GM12892 (cell line): Measurements from ENCODE around the gene ARAP3.

Experiments used
- DNase-seq: peaks from one replicate; pipeline ENCODE4 v3.0.0; 2011; ENCODE audit not compliant: insufficient read length
- FAIRE-seq: peaks from 2 replicates; lab custom pipeline; 2011; peaks lifted over from hg19 to GRCh38; lab: Jason Lieb, UNC
- POLR2A ChIP-seq: IDR thresholded peaks from 2 replicates; pipeline ENCODE4 v1.6.1; 2011; ENCODE audit warnings: low read depth, low read length, control low read depth
- POLR2AphosphoS5 ChIP-seq: IDR thresholded peaks from 2 replicates; pipeline ENCODE4 v1.6.1; 2011; ENCODE audit warnings: low read depth, low read length, control low read depth
- TAF1 ChIP-seq: IDR thresholded peaks from 2 replicates; pipeline ENCODE4 v1.6.1; 2011; ENCODE audit warnings: low read depth, mild to moderate bottlenecking, control low read depth, low read length, borderline replicate concordance

ARAP3 gene

DNA sequence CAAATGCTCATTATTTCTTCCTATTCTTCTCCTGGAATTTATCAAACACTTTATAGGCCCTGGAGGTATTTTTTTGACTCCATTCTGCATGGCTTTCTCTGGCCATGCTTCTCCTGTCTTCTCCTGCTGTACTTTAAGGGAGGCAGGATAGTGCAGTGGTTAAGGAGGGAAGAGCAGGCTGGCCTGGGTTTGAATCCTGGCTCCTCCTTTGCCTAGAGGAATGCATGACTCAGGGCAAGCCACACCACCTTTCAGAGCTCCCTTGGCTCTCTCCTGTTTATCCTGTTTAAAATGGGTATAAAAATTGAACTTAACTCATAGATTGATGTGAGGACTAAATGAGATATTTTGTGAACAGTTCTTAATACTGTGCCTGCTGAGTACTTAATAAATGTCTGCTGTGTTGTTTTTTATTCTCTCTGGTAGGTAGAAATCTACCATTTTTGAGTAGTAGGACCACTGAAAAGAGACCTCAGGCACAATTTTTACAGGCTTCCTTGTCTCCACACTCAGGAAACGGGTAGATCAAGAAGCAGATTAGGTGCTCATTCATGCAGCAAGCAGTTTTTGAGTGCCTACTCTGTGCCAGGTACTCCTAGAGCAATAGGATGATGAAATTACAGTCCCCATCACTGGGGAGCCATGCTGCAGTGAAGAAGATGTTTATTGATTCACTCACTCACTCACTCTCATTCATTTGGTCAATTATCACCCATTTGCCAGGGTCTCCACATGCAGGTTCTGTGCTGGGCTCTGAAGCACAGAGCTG lies 32.7 kb upstream of the ARAP3 start:
- no peak for FAIRE-seq
- DNase-seq: no peak
- no peak for TF ChIP-seq TAF1
- no peak for TF ChIP-seq POLR2AphosphoS5
- no peak for TF ChIP-seq POLR2A

DNA sequence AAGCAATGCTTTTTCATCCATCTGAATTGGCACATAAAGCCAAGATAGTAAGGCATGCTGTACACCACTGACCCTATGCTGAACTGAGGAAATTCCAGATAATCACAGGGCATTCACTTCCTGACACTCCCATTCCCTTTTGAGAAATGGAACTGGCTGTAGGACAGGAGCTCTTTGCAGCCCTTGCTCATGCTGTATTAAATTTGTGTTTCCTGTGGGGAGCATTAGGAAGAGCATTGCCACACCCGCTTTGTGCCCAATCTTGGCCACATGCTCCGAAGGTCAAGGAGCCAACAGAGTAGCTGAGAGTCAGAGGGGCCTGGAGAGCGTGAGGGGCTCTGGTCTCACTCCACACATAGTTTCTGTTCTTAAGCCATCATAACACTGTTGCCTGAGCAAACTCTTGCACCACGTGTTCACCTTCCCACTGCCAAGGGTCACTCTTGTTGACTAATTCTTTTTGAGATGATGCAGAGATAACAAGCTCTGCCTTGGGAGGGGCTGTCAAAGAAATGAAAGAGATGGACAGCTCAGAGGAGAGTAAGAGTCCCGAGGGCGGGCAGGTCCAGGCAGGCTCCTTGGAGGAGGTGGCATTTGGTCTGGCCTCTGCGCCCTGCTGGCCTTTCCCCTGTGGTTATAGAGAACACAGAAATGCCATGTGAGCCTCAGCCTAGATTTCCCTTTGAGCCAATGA lies 31.7 kb upstream of the ARAP3 start:
- TF ChIP-seq POLR2AphosphoS5 (no peak), POLR2A (no peak), TAF1 (no peak)
- FAIRE-seq: no peak
- no peak for DNase-seq

DNA sequence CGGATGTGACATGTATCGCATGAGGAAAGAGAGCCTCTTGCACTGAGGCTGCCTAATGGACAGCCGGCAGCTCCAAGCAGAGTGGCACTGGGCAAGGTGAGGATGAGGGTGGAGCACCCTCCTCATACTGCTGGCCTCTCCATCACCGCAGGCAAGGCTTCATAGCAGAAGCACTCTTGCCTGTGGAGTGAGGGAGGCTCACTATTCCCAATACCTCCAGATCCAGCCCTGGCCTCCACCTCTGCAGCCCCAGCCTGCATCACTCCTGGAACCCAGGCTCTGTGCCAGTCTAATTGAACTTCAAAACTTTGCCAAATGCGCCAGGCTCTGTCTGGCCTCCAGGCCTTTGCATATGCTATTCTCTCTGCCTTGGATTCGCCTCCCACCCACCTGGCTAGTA lies 29.7 kb upstream of the ARAP3 start:
- no peak for FAIRE-seq
- no peak for DNase-seq
- no peak for TF ChIP-seq POLR2AphosphoS5

DNA sequence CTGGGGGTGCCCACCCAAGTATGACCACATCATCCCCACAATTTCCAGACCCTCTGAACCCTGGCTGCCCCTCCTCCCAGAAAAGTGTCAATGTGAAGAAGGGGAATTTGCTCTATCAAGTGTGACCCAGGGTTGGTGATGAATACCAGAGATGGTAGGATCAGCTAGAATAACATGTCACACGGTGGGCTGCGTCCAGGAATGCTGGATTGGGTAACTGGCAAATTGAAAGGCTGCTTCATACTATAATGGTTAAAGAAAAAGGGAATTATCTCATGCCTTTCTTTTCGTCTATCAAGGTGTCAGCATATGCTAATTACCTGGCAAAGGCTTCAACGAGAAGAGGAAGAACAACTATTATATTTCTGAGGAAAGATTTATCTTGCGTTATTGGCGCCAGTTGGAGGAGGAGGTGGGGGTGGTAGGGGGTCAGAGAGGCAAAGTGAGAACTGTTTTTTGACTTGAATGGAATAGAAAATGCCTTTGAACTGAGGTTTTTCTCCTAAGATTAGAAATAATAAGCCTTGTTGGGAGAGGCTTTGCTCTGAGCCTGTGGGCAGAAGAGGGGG lies 27.8 kb upstream of the ARAP3 start:
- TF ChIP-seq POLR2A (no peak), TAF1 (no peak), POLR2AphosphoS5 (no peak)
- FAIRE-seq (no peak), DNase-seq (no peak)

DNA sequence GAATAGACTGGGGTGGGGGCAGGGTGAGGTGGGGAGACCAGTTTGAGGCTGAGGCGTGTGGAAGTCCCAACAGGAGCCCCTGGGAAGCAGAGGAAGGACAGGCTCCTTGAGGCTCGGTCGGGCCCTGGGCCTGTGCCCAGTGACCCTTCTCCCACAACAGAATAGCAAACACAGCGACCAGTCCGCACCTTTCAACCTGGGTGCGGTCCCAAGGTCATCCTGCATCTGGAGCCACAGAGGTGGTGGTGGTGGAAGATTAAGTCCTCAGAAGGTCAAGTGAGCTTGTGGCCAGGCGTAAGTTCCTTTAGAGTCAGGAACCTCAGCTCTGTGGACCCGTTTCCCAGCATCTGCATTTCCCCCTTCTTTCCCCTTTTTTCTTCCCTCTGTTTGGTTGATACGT lies 26.0 kb upstream of the ARAP3 start:
- no peak for DNase-seq
- TF ChIP-seq POLR2A: no peak
- TF ChIP-seq TAF1: no peak
- no peak for TF ChIP-seq POLR2AphosphoS5
- no peak for FAIRE-seq

DNA sequence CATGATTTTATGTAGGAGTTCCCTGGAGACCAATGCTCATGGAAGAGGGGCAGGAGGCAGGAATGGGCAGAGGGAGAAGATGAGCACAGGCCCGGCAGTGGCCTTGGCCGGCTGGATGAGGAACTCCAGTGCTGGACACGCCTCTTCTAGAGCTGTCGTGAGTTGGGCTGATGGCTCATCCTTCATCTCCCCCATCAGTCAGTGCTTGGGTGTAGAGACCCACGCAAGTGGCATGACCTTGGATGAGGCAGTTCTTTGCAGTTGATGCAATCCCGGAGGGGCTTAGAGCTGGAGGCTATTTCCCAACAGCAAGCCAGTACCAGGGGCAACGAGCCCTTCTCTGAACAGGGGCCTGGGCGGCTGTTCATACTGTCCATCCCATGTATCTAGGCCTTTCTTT lies 25.5 kb upstream of the ARAP3 start:
- FAIRE-seq (no peak), DNase-seq (no peak)
- TF ChIP-seq POLR2A (no peak), POLR2AphosphoS5 (no peak)

DNA sequence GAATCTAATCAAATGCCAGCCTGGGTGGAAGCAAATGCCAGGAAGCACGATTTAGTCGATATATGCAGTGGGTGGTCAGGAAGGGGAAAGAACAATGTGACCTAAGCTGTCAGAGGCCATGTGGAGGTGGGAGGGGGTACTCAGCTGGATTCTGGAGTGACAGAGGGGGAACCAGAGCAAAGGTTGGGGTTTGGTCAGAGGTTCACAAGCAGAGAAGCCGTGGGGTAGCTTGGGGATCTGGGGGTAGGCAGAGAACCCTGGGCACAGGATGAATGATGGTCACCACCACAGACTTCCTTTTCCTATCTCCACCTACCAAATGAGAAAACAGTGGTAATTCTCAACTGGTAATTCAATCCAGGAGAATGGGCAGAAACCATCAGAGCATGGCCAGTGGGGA lies 24.1 kb upstream of the ARAP3 start:
- no peak for FAIRE-seq
- DNase-seq: no peak
- TF ChIP-seq TAF1 (no peak), POLR2AphosphoS5 (no peak), POLR2A (no peak)

DNA sequence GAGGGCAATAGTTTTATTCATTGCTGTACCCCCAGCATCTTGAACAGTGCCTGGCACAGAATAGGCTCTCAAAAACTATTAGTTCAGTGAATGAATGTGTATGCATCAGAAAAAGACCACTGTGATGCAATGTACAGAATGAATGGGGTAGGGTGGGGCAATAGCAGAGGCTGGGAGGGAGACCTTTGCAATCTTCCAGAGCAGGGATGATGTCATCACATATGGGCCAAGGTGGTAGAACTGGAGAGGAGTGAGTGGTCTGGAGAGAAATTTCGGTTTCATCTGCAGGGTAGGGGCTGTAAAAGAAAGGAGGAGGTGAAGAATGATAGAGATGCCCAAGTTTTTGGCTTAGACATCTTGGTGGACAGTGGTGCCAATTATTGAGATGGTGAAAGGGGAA lies 23.4 kb upstream of the ARAP3 start:
- DNase-seq (no peak), FAIRE-seq (no peak)
- TF ChIP-seq POLR2A (no peak), POLR2AphosphoS5 (no peak), TAF1 (no peak)

DNA sequence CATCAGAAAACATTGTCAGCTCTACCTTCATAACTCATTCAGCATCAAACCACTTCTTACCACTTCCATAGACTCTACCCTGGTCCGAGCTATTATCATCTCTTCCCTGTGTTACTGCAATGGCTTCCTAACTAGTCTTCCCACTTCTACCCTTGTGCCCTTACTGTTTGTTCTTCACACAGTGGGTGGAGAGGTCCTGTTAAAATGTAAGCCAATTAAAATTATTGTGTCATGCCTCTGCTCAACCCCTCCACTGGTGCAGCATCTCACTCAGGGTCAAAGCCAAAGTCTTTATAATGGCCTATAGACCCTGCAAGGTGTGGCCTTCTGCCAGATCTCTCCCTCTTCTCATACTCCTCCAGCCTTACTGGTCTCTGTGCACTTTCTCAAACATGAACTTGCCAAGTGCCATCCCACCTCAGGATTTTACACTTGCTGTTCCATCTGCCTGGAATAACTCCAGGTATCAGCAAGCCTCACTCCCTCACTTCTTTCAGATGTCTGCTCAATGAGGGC lies 22.8 kb upstream of the ARAP3 start:
- TF ChIP-seq POLR2A: no peak
- TF ChIP-seq TAF1: no peak
- TF ChIP-seq POLR2AphosphoS5: no peak
- FAIRE-seq (no peak), DNase-seq (no peak)

DNA sequence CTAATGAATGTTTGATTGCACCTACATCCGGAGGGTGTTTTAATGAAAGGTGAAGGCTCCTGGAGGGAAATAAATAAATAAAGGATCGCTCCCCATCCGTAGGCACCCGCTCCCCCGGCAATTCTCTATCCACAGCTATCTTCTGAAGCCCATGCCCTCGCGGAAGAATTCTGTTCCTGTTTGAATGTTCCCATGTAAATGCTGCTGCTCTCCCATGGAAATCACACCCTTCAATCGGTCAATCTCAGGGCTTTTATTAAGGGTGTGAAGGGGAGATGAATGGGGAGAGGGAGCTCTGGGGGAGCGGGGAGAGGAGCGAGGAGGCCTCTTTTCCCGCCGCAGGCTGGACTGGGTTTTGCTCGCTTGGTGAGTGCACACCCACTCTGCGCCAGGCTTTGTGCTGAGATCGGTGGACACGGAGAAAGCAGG lies 21.1 kb upstream of the ARAP3 start:
- DNase-seq (no peak), FAIRE-seq (no peak)
- no peak for TF ChIP-seq POLR2A
- TF ChIP-seq TAF1: no peak
- TF ChIP-seq POLR2AphosphoS5: no peak

DNA sequence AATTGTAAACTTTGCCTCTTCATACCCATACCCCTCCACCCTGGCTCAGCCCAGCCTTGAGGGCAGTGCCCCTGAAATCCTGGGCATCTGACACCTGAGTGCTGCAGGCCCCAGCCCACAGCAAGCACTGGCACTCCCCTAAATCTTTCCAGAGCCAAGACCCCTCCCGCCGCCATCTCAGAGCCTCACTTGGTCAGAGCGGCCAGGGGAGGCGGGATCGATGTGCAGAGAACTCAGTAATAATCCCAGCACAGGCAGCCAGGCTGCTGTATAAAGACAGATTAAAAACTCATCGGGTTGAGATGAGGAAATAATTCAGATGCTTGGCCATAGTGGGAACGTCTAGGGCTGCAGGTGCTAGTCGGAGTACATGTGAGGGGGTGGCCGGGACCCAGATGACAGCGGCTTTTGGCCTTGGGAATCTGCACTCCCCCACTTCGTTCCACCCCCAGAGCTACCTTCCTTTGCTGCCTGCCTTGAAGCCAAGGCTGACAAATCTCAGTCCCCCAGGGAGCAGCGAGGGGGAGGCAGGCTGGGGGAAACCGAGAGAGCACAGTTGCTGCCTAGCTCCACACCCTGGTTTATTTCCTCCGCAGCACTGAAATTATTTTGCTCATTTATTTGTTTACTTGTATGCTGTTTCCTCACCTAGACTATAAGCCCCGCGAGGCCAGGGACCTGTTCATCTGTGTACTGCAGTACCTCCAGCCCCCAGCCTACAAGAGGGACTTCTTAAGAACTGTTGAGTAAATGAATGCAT lies 19.5 kb upstream of the ARAP3 start:
- FAIRE-seq: peak; percentile 42
- TF ChIP-seq TAF1 (no peak), POLR2AphosphoS5 (no peak), POLR2A (no peak)
- peak; percentile 51 for DNase-seq

DNA sequence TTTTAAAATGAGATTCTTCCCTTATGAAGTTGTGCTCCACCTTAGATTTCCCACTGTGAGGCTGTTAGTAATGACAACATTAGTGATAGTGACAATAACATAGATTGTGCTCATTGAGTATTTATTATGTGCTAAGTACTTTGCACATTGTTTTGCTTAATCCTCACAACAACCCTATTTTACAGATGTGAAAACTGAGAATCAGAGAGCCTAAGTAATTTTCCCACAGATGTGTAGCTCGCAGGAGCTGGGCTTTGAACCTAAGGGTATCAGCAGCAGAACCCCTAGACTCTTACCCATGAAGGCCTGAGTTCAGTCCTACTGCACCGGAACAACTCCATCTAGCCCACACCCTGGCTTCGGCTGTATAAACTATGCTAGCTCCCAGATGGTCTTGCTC lies 15.6 kb upstream of the ARAP3 start:
- TF ChIP-seq TAF1 (no peak), POLR2A (no peak), POLR2AphosphoS5 (no peak)
- FAIRE-seq: no peak

More for the DNA sequence above, 15.6 kb upstream of the ARAP3 start:
- no peak for DNase-seq
